ENCODE results near the gene ZSCAN29. TPM values are rescaled to one million over a fixed set of nuclear protein-coding genes. Genes with fewer than 3 reads are reported as not detected.

The ZSCAN29 gene
- total and polyA plus RNA-seq, 2 donors (not counting 1 experiment from before 2014, with no cell fraction given), result 16.1 to 51.5 TPM

GRCh38 chr15:43420435-43420834 is 49.6 kb upstream of the ZSCAN29 start:
- H3K27ac Mint-ChIP-seq, result no peak overlapping the region
- H3K27ac ChIP-seq (ENCODE audit: low read length in 2 of 2), result no peak overlapping the region
- no peaks in the 10 kb centered on the region for H3K4me1 Mint-ChIP-seq
- intact Hi-C loops (cut with micrococcal nuclease), result no loop called here
- H3K9ac ChIP-seq (ENCODE audit: low read length), result no peak overlapping the region
- H3K4me3 Mint-ChIP-seq, result no peak overlapping the region
- POLR2A ChIA-PET, result no interaction called here
- ATAC-seq (ENCODE audit: low read depth), result no peak
- WGBS (ENCODE audit: insufficient coverage), result 98% methylated on average over 3 of the region's 10 CpGs
- CTCF ChIA-PET, result no interaction called here
- no peaks in the 10 kb centered on the region for H3K4me1 ChIP-seq (ENCODE audit: control insufficient read depth in 2 of 2, insufficient read depth in 2 of 2, low read length in 2 of 2)
- no peak overlapping the region for H3K4me2 ChIP-seq (replicated peaks; ENCODE audit: low read depth, low read length, poor library complexity, severe bottlenecking)
- H3K9me3 Mint-ChIP-seq (ENCODE audit: insufficient read depth), result no peaks in the 10 kb centered on the region
- DNase-seq, result no peak
- H3K9me3 ChIP-seq (ENCODE audit: control extremely low read depth in 1 of 3, control insufficient read depth in 2 of 3, insufficient read depth in 1 of 3, low read length in 2 of 3), result no peaks in the 10 kb centered on the region
- peaks cover 2 to 71% of the 10 kb centered on the region in 2 experiments for H3K36me3 ChIP-seq (replicated peaks in 1 of 2; ENCODE audit: control extremely low read depth in 1 of 2, control insufficient read depth in 1 of 2, extremely low read depth in 1 of 2, insufficient read depth in 2 of 2, low read length in 1 of 2)
- no peak overlapping the region for H2AFZ ChIP-seq (ENCODE audit: insufficient read depth, low read depth, low read length, poor library complexity, severe bottlenecking)
- no peaks in the 10 kb centered on the region for H3K27me3 ChIP-seq (replicated peaks in 1 of 4; ENCODE audit: control extremely low read depth in 1 of 4, control insufficient read depth in 3 of 4, insufficient read depth in 4 of 4, low read length in 3 of 4)
- H3K79me2 ChIP-seq (ENCODE audit: control insufficient read depth, insufficient read depth, low read length), result no peaks in the 10 kb centered on the region
- H4K20me1 ChIP-seq (ENCODE audit: control insufficient read depth, insufficient read depth, low read length, poor library complexity, severe bottlenecking), result no peaks in the 10 kb centered on the region
- no peaks in the 10 kb centered on the region for H3K27me3 Mint-ChIP-seq
- H3K4me3 ChIP-seq (ENCODE audit: control extremely low read depth in 1 of 5, extremely low read depth in 1 of 5, insufficient read depth in 1 of 5, low read depth in 2 of 5, low read length in 4 of 5), result no peak overlapping the region
- TF ChIP-seq CTCF (IDR thresholded peaks at IDR 0.05), result no peak
- no peak for TF ChIP-seq EZH2 (IDR thresholded peaks at IDR 0.05; ENCODE audit: borderline replicate concordance, insufficient read depth, low read depth, low read length, poor library complexity, severe bottlenecking)

GRCh38 chr15:43414196-43414595 is 43.4 kb upstream of the ZSCAN29 start:
- ATAC-seq (ENCODE audit: low read depth) (no peak), DNase-seq (no peak)
- H2AFZ ChIP-seq (ENCODE audit: insufficient read depth, low read depth, low read length, poor library complexity, severe bottlenecking), result no peak overlapping the region
- H3K4me2 ChIP-seq (replicated peaks; ENCODE audit: low read depth, low read length, poor library complexity, severe bottlenecking), result no peak overlapping the region
- Mint-ChIP-seq H3K27me3 (no peaks in the 10 kb centered on the region), H3K9me3 (ENCODE audit: insufficient read depth) (no peaks in the 10 kb centered on the region), H3K4me1 (no peaks in the 10 kb centered on the region), H3K27ac (no peak overlapping the region), H3K4me3 (no peak overlapping the region)
- peaks cover 2 to 73% of the 10 kb centered on the region in 2 experiments for H3K36me3 ChIP-seq (replicated peaks in 1 of 2; ENCODE audit: control extremely low read depth in 1 of 2, control insufficient read depth in 1 of 2, extremely low read depth in 1 of 2, insufficient read depth in 2 of 2, low read length in 1 of 2)
- H3K9me3 ChIP-seq (ENCODE audit: control extremely low read depth in 1 of 3, control insufficient read depth in 2 of 3, insufficient read depth in 1 of 3, low read length in 2 of 3), result no peaks in the 10 kb centered on the region
- no peaks in the 10 kb centered on the region for H3K79me2 ChIP-seq (ENCODE audit: control insufficient read depth, insufficient read depth, low read length)
- H4K20me1 ChIP-seq (ENCODE audit: control insufficient read depth, insufficient read depth, low read length, poor library complexity, severe bottlenecking), result no peaks in the 10 kb centered on the region
- no peak for TF ChIP-seq CTCF (IDR thresholded peaks at IDR 0.05)
- TF ChIP-seq EZH2 (IDR thresholded peaks at IDR 0.05; ENCODE audit: borderline replicate concordance, insufficient read depth, low read depth, low read length, poor library complexity, severe bottlenecking), result no peak
- H3K4me1 ChIP-seq (ENCODE audit: control insufficient read depth in 2 of 2, insufficient read depth in 2 of 2, low read length in 2 of 2), result no peaks in the 10 kb centered on the region
- POLR2A ChIA-PET, result no interaction called here
- no peaks in the 10 kb centered on the region for H3K27me3 ChIP-seq (replicated peaks in 1 of 4; ENCODE audit: control extremely low read depth in 1 of 4, control insufficient read depth in 3 of 4, insufficient read depth in 4 of 4, low read length in 3 of 4)
- H3K4me3 ChIP-seq (ENCODE audit: control extremely low read depth in 1 of 5, extremely low read depth in 1 of 5, insufficient read depth in 1 of 5, low read depth in 2 of 5, low read length in 4 of 5), result no peak overlapping the region
- H3K27ac ChIP-seq (ENCODE audit: low read length in 2 of 2), result no peak overlapping the region
- H3K9ac ChIP-seq (ENCODE audit: low read length), result no peak overlapping the region
- CTCF ChIA-PET, result no interaction called here
- intact Hi-C loops (cut with micrococcal nuclease), result no loop called here

Data from B cell (primary cell).